Stimulated activated CD8-positive, alpha-beta memory T cell treated with anti-CD3 and anti-CD28 coated beads, Interleukin-12 subunit alpha, Interleukin-12 subunit beta, amount 100 ng/mL, for 1 hour (primary cell): ENCODE measurements around the gene MOK.

Experiments
- DNase-seq: peaks from one replicate; pipeline ENCODE4 v3.0.0-alpha.2; 2020; ENCODE audit warnings: low read depth

MOK gene

DNA sequence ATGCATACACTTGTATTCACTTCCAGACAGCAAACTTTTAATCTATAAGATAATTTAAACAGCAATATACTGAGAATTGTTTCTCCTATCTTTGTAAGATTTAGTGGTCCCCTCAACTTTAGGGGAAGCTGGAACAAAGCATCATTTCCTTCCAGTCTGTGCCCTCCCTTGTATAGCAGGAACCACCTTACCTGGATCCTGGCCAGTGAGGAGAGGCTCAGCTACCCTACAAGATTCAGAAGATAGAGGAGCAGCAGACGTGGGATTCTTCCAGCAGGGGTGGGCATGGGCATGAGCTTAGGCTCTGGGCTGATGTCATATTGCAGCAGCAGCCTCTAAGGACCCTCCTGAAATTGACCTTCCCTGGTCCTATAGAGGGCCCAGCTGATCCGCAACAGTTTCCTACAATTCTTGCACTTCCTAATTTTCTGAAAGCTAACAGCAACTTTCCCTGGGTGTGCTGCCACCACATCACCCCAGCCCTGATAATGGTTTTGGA lies 21.3 kb downstream of the MOK start:
- DNase-seq = no peak

DNA sequence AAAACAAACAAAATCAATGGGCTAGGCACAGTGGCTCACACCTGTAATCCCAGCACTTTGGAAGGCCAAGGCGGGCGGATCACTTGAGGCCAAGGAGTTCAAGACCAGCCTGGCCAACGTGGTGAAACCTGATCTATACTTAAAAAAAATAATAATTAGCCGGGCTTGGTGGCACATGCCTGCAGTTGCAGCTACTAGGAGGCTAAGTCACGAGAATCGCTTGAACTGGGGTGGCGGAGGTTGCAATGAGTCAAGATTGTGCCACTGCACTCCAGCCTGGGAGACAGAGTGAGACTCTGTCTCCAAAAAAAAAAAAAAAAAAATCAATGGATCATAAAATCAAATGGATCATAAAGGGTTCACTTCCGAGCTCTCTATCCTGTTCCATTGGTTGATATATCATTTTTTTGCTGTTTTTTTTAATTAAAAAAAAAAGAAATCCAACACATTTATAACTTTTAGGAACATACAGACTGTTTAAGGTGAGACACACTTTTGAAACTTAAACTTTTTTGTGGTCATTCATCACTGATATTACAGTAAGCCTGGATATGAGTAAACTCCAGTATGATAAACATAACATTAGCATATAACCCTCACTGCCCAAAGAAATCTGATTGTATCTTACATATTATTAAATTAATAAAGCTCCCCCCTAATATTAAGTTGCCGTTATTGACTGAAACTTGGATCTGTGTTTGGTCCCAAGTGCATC lies 22.1 kb downstream of the MOK start:
- DNase-seq = no peak

DNA sequence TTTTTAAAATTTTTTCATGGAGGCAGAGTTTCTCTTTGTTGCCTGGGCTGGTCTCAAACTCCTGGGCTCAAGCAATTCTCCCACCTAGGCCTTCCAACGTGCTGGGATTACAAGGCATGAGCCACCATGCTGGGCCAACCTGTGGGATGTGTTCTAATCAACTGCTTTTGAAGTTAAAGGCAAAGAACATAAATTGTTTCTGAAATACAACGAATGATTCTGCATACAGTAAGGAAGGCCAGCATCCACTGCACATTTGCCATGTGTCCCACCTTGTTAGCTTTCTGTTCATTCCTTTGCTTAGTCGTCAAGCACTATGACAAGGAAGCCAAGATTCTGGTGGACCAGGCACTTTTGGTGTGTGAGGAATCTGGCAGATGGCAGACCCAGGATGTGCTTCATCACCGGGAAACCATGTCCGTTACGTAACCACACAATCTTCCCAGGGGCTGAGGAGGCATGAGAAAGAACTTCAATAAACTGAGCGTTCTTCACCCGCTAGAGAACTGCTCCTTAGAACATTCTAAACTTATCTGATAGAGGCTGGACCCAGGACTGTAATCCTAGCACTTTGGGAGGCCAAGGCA lies 24.5 kb downstream of the MOK start:
- DNase-seq = no peak

DNA sequence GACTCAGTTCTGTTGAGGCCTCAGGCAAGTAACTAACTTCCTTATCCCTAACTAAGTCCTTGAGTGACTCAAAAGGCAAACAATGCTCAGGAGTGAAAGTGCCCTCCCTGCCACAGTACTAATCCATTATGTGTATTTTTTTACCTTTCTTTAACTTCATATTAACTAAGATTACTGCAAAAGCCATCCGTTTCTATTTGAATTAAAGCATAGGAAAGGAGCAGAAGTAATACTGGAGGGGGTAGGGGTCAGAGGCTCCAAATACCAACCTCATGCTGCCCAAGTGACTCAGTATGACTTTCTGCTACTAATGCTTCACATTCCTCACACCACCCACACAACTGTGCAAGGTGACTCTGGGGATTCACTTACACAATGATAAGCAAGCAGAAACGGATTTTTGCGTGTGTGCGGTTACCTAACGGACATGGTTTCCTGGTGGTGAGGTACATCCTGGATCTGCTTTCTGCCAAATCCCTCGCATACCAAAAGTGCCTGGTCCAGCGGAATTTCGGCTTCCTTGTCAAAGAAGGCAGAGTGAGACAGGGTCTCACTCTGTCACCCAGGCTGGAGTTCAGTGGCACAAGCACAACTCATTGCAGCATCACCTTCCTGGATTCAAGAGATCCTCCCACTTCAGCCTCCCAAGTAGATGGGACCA lies 25.1 kb downstream of the MOK start:
- DNase-seq = no peak

DNA sequence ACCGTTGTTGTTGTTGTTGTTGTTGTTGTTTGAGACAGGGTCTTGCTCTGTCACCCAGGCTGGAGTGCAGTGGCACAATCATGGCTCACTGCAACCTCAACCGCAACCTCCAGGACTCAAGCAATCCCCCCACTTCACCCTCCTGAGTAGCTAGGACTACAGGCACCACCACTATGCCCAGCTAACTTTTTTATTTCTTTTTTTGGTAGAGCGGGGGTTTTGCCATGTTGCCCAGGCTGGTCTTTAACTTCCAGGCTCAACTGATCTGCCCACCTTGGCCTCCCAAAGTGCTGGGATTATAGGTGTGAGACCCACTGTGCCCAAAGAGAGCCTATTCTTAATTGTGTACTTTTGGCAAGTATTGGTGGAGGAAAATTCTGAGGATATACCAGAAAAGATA lies 25.7 kb downstream of the MOK start:
- DNase-seq = no peak

DNA sequence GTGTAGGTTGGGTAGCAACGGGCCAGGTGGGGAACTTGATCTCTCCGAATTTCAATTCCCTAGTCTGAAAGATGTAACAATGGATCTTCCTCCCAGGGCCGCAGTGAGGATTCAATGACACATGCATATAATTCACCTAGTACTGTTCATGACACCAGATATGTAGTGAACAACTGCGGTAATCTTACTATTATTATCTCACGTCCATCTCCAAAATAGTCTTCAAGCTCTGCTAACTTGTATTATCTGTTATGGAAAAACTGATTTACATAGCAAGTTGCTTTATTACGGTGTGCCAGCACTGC lies 26.4 kb downstream of the MOK start:
- DNase-seq = no peak

DNA sequence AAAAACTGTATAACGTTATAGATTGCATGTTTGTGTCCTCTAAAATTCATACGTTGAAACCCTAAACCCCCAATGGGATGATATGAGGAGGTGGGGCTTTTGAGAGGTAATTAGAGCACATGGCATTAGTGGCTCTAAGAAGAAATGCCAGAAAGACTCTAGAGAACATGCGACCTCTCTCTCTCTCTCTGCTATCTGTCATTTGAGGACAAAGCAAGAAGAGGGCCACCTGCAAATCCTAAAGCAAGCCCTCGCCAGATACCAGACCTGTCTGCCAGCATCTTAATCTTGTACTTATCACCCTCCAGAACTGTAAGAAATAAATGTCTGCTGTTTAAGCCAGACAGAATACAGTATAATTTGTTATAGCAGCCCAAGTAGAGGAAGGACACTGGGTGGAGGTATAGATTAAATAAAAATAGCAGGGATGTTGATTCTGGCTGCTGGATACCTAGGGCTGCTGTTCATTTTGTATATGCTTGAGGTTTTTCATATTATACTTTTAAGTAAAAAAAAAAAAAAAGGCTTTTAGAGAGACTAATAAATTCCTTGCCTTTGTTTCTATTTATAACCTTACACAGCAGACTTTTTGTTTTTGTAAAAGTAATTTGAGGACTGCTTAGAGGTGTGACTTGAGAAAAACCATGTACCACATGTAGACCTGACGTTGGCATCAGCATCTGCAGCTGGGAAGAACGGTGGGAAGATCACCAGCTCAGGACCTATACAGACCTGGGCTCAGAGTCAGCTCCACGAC lies 26.9 kb downstream of the MOK start:
- no peak for DNase-seq

DNA sequence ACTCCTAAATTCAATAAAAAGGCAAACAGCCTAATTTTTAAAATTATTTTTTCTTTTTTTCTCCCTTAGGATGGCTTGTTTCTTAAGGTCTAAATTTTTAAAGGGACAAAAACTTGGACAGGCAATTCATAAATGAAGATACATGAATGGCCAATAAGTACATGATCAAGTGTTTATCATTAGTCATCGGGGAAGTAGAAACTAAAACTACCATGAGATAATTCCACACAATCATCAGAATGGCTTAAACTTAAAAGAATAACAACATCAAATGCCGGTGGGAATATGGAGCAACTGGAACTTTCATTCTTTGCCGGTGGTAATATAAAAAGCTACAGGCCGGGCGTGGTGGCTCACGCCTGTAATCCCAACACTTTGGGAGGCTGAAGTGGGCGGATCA lies 29.1 kb downstream of the MOK start:
- no peak for DNase-seq

DNA sequence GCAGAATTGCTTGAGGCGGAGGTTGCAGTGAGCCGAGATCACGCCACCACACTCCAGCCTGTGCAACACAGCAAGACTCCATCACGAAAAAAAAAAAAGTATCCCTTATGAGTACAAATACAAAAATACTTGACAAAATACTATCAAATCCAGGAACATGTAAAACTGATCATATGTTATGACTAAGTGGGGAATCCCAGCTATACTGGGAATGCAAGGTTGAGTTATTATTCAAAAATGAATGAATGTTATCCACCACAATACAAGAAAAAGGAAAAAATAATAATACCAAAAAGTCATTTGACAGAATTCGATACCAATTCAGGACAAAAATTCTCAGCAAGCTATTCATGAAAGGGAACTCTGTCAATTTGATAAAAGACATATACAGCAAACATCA lies 32.6 kb downstream of the MOK start:
- DNase-seq = no peak

DNA sequence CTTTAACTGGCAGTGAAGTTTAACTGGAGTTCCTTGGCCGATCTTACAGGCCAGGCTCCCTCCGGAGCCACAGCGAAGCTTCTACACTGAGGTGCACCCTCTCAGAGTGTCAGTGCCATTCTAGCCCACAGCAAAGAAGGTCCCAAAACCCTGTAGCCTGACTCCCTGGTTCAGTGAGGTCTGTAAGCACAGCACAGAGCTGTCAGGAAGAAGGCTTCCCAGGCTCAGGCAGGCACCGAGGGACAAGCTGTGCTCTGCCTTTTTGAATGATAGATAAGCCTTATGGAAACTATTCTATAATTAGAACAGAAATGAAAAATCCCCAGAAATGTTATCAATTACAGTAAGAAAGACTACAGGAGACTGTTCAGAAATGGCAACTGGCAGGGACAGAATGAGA lies 40.2 kb downstream of the MOK start:
- no peak for DNase-seq

DNA sequence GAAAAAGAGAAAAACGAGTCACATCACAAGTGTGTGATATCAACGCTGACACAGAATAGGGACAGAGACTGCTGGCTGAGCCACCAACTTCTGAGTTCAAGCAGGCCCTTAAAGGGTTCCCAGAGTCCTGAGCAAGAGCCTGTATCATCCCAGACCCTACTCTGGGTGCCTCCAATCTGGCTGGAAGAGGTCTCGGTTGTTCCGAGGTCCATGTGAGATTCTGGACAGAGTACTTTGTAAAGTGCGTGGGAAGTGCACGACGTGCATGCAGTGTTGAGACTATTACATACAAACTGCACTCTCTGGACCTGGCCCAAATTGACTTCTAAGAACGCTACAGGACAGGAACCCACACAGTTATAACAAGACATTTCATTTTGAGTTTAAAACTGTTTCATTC lies 40.6 kb downstream of the MOK start:
- DNase-seq = no peak

DNA sequence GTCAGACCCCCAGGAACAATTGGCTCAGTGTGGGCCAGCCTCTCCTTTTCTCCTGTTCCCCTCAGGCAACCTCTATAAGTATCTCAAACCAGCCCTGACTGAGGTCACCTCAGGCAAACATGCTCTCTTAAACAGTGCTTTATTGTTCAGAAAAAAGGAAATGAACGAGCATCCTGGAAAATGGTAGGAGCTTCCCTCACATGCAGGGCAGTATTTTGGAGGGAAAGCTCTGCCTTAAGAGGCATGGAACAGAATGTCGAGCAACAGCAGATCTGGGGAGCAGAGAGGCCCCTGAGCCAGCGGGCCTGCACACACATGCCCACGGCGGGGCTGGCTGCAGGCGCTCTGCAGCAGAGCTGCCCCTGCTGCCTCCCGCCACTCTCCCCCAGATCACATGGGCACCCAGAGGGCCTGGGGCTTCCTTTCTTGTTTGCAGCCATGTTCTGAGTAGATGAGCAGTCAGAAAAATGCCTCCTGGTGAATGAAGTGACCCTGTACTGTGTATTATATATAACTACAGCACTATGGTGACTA lies 42.0 kb downstream of the MOK start:
- no peak for DNase-seq

DNA sequence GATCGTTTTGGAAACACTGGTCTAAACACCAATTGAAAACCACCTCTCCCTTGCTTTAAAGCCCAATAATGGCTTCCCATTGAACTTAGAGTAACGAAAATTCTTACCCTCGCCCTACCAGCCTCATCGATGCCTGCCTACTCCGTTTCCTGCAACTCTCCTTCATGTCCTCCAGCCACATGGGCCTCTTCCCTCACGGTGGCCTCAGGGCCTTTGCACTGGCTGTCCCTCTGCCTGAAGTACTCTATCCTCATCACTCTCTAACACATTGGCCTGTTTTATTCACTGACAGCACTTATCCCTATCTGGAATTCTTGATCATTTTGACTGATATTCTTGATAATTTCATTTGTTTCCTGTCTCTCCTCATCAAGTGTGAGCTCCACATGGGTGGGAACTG lies 46.8 kb downstream of the MOK start:
- DNase-seq = no peak

DNA sequence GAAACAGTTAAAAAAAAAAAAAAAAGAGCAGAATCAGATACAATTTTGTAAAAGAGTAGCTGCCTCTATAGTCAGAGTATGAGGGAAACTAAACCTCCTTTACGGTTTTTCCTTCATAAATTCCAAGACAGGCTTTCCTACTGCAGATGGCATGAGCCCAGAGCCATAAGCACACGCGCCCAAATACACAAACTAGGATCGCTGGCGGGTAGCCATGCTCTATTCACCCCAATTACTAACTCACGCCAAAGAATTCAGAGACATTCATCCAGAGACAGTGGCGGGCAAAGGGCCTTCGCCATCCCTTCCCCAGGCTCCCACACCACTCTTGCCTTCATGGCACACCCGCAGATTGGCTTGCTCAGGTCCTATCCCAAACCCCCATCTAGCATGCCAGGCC lies 48.2 kb downstream of the MOK start:
- no peak for DNase-seq

DNA sequence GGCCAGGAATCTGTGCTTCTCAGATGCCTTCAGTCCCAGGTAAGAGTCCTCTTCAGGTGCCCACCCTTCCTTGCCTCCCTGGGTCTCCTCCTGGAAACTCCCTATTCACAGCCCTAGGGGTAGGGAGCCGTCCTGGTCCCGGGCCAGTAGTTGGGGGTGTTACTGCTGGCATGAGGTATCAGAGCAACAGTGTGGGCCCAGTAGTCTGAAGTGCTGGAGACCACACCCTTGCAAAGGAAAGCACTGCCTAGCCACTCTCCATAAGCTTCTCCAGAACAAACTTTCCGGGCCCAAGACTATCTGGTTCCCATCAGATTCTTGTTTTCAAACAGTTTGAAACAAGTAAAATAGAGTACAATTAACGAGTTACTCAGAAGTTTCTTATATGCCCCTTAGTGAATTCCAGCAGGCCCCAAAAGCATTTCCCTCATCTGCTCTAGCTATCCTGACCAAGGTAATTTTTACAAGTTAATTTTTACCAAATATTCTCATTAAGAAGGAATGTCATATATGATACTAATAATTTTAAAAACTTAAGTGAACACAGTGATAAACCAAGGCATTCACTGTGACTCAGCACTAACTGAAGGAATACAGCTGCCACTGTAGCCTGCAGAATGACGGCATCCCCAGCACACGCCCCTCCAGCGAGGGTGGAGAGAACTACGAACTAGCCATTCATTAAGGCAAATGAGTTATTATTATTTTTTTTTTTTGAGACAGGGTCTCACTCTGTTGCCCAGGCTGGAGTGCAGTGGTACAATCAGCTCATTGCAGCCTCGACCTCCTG lies 49.4 kb downstream of the MOK start:
- DNase-seq = no peak

DNA sequence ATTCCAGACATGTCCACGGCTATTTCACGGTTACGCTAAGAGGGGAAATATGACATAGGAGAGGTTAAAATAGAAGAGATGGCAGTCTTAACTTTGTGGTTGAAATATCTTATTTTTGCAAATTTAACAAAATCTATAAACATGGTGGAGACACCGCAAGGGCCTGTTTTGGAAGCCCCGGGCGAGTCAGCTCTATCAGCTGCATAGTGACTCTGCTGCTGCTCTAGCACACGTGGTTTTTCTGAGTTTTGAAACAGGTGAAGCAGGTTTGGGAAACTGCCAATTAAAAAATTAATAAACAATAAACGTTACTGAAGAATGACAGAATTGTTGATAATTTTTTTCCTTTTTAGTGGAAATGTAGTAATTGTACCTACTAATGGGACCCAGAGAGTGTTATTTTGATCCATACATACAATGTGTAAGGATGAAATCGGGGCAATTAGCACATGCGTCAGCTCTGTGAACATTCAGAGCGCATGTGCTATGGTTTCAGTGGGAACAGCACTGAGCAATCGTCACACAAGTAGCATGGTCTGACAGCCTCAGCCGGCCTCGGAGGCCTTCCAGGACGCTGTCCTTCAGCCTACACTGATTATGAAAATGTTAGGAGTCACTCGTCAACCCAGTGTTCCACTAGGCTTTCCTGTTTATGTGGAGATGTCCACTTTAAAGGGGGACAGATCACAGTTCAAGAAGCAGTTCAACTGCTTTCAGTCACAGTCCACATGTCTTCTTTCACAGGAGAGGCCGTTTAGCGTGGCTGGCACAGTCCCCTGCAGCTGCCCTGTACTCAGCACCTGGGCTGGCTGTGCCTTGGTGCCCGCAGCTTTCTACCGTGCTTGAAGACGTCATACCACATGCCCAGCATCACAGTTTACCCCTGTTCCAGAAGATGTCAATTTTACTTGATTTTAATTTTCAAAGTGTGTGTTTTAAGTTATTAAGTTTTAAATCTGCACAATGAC lies 51.8 kb downstream of the MOK start:
- no peak for DNase-seq

DNA sequence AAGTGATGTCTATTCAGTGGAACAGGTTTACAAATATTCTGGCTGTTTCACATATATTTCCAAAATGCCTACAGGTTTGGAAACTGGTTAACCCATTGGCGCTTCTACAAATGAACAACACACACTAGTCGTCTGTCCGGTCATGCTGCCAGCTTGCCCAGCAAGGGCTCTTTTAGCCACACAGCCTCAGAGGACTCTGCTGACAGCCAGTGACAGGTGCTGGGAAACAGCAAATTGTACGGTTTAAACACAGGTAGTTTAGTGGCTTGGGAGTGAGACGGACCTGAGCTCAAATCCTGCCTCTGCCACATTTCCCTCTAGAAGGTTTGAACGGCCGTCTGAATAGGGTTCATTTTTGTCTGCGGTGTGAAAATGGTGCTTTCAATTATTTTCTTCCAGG lies 53.8 kb downstream of the MOK start:
- DNase-seq = no peak

DNA sequence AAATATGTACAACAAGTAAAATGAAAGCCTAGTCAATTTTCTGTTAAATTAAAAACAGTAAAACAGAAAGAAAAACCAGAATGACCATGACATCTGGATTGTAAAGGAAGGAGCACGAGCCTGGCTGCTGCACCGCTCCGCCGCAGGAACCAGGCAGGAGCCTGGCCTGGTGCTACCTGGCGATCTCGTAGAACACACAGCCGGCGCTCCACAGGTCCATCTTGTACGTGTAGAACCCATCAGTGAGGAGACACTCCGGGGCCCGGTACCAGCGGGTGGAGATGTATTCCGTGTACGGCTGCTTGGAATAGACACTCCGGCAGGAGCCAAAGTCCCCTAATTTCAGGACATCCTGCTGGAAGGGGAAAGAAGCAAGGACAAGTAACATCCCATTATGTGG lies 54.3 kb downstream of the MOK start:
- DNase-seq = no peak

DNA sequence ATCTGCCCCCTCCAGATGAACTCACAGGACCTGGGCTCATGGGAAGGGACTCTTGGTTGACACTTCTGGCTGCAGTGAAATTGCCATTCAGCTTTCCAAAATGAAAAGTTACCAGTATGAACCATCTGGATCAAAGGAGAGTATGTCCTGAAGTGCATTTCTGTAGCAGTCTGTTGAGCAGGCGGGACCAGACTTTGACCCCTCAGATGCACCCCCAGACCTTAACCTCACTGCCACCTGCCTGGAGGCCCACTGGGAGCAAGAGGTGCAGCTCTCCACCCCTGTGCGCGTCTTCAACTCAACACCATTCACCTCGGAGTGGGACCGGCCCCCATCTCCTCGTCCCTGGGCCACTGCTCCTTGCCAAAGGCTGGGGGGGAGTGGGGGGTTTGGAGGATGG lies 55.0 kb downstream of the MOK start:
- DNase-seq = no peak

DNA sequence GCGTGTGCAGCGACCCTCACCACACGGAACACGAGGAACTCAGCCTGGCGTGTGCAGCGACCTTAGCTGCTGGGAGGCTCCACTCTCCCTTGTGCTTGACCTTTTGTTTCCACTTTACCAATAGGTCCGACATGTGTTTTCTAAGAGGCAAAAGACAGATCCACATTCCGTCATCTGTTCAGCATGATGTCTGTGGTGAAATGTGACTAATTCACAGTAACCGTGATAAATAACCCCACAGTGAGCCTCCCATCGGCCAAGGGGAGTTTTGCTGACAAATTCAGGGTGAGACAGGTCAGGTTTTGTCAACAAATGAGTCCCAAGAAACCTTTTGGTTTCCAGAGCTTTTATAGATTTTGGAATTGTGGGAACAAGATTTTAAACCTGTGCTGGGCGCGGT lies 55.9 kb downstream of the MOK start:
- no peak for DNase-seq

DNA sequence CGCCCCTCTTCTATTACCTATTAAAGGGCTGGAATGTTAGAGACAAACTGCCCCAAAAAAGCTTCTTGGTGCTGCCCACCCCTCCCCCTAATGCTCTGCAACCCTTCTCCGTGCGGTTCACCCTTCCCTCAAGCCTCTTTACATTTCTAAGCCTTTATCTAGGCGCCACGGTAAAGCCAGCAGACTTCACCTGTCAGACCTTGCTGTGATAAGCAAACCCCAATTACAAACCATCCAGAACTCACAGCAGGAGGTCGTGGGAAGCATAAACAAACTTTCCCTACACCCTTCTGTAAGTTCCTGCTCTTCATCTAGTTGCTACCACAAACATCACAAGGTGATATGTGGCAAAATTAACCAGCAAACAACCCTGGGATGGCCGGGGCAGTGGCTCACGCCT lies 56.8 kb downstream of the MOK start:
- DNase-seq = no peak
